Measurements from ENCODE around the gene MACROD2.

MACROD2 gene

GRCh38 chr20:16078172-16078898 lies 2083.0 kb downstream of the MACROD2 start:
- no peak for DNase-seq

GRCh38 chr20:16081421-16081820 lies 2086.1 kb downstream of the MACROD2 start:
- no peak for DNase-seq

GRCh38 chr20:16082051-16082550 lies 2086.8 kb downstream of the MACROD2 start:
- DNase-seq: no peak

- DNase-seq: no peak
Measured at GRCh38 chr20:16083639-16084280, 2088.4 kb downstream of the MACROD2 start.

- no peak for DNase-seq
Measured at GRCh38 chr20:16095226-16095625, 2099.9 kb downstream of the MACROD2 start.

GRCh38 chr20:16096756-16097326 lies 2101.5 kb downstream of the MACROD2 start:
- DNase-seq: no peak

- DNase-seq: no peak
Measured at GRCh38 chr20:16097788-16098187, 2102.5 kb downstream of the MACROD2 start.

- DNase-seq: no peak
Measured at GRCh38 chr20:16098890-16099639, 2103.7 kb downstream of the MACROD2 start.

- DNase-seq: no peak
Measured at GRCh38 chr20:16100111-16100510, 2104.8 kb downstream of the MACROD2 start.

GRCh38 chr20:16100767-16101166 lies 2105.5 kb downstream of the MACROD2 start:
- DNase-seq: no peak

Measured in activated effector memory CD4-positive, alpha-beta T cell treated with anti-CD3 and anti-CD28 coated beads, Interleukin-2, amount 50 U/mL, for 16 hours (primary cell).